ENCODE results near the gene EMC6.

The EMC6 gene

DNA sequence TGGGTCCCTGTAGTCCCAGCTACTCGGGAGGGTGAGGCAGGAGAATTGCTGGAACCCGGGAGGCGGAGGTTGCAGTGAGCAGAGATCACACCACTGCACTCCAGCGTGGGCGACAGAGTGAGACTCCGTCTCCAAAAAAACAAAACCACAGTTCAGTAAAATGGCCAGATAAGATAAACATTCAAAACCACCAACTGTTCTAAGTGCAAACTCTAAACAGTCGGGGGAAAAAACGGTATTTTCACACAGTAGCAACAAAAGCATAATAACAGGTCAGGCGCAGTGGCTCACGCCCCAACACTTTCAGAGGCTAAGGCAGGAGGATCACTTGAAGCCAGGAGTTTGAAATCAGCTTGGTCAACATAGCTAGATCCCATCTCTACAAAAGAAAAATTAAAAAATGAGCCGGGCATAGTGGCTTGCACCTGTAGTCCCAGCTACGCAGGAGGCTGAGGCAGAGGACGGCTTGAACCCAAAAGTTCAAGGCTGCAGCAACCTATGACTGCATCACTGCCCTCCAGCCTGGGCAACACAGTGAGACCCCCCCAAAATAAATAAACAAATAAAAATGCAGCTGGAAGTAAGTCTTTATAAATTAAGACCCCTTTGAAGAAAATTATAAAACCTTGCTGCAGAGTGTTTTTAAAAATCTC is 44.3 kb downstream of the EMC6 start:
- DNase-seq, result no peak

DNA sequence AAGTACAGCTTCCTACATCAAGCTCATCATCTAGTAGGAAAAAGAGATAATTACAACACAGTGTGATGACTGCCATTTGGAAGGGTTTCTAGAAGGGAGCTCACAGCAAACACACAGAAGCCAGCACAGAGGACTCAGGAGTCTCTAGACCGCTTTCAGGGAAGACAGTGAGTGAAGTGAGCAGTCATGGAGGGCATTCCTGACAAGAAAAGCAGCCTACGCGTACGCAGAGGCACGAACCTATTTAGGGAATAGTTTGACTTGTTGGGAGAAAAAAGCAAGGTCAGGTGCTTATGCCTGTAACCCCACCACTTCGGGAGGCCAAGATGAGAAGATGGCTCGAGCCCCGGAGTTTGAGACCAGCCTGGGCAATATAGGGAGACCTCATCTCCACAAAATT is 46.7 kb downstream of the EMC6 start:
- no peak for DNase-seq

DNA sequence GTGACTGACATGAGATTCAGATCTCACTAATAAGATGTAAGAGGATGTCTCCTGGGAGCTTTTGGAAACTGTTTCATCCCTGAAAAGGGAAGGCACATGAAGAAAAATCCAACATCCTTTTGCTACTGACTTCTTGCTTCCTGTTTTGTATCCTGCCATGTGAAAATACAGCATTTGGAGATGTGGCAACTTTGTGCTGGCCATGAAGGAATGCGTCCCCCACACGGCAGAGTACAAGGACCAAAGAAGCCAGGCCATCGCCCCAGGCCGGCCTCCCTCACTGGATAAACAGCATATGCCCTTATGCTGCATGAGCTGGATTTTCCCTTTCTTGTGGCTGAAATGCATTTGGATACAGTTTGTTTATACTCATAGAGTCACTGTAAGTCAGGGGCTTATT is 49.6 kb downstream of the EMC6 start:
- DNase-seq, result no peak

DNA sequence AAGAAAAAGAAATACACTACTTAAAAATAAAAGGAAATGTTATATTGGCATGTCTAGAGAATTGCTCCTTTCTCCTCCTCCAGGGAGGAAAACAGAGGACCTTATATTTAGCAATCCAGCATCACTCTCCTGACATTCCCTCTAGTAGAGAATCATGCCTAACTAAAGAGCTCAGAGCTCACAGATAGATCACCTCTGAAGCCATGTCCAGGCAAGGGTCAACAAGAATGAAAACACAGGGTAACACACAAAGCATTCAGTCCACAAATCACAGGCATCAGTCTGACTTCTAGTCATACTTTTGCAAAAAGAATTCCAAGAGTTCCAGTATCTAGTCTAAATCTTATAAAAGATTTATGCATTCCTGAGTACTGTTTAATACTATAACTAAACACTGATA is 50.7 kb downstream of the EMC6 start:
- DNase-seq, result no peak
